Daoy (cell line): ENCODE data around the gene CNTN4. TPM values are rescaled to one million over a fixed set of nuclear protein-coding genes. Genes with fewer than 3 reads are reported as not detected.

Source experiments
- DNase-seq: peaks from one replicate; pipeline ENCODE4 v3.0.0-alpha.2; 2015; ENCODE audit warnings: low read depth
- total RNA-seq: library from RNA; depleted of rRNA; stranded (reverse); fragments of >200 nt; shearing (Covaris generic); gene quantifications from 2 replicates; pipeline ENCODE4 v1.2.3, GENCODE V29; 2014

The CNTN4 gene
- total RNA-seq, 1 experiment from 2014 or later = 0.06 TPM

DNA sequence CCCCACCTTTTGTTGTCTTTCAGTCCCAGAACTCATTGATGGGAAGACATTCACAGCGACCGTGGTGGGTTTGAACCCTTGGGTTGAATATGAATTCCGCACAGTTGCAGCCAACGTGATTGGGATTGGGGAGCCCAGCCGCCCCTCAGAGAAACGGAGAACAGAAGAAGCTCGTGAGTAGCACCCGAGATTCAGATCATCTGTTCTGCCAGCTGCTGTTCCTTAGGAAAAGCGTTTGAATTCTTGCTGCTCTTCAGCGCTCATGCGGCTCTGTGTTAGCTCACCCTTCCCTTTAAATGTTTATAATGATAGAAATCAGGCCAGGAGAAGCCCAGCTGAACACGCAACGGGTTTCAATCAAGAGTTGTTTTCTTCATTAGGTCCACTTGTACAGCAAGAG, 938.5 kb downstream of the CNTN4 start:
- no peak for DNase-seq

DNA sequence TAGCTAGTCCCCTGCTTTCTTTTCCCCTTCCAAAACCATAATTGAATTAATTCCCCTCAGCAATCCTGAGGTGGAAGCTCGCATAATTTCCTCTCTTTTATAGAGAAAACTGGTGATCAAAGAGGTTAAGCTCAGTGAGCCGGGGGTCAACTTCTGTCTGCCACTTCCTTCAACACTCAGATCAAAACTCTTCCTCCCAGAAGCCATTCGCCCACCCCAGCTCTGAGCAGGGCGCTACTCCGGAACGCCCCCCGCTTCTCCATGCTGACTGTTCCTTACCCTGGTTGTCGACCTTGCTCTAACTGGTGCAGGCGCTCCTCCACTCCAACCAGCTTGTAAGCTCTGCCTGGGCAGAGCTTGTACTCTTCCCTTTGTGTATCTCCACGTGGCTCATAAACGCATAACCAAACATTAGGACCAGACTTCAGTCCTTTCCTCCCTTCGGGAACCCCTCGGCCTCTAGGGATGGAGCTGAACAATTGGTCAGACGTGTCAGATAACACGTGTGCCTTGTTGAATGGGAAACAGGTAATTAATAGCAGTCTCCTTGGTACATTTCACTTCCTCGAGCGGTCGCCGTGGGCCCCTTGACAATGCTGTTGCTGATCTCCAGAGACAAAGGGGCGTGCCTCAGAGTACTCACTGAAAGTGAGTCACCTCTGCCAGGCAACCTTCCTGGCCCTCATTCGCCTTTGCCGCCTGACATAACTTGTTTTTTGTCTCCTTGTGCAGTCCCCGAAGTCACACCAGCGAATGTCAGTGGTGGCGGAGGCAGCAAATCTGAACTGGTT, 939.7 kb downstream of the CNTN4 start:
- peak; percentile 81 for DNase-seq

DNA sequence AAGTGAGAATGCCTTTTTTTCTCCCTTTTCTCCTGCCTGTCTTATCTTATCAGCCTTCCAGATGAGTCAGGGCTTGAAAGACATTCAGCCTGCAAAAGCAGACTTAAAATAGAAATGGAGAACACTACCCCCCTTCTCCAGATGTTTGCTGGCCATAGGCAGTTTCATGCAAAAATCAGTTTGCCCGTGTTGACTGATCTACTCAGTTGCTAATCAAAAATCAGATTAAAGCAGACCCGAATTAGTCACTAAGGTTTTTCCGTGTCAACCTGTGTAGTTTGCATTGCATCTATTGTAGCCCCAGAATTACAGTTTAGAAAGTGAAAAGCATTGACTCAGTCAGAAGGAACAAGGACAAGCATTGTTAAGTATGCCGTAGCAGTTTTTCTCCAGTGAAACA, 955.3 kb downstream of the CNTN4 start:
- DNase-seq = no peak

DNA sequence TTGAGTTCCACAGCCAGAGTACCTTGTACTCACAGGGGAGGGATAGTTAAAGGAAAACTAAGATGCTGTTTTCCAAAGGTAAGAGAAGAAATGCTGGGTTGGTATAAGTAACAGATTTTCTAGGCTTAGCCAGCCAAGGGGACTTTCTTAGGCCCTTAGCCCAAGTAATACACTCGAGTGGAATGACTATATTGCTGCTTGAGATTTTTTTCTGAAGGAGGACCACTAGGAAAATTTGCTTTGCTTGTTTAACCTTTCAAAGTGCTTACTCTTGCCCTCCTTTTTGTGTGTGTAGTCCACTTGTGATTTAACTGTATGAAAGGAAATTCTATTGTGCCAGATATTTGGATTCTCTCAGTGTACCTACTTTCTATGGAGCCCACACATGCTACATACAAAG, 961.0 kb downstream of the CNTN4 start:
- DNase-seq = no peak

DNA sequence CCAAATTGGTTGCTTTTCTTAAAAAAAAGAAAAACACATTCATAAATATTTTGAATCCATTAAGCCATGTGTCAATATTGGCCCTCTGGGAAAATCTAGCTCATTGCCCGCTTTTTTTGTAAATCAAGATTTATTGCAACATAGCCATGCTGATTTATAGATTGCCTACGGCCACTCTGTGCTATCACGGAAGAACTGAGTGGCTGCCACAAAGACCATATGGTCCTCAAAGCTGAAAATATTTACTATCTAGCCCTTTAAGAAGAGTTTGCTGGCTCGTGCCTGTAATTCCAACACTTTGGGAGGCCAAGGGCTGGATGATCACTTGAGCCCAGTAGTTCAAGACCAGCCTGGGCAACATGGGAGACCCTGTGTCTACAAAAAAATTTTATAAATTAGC, 965.6 kb downstream of the CNTN4 start:
- no peak for DNase-seq

DNA sequence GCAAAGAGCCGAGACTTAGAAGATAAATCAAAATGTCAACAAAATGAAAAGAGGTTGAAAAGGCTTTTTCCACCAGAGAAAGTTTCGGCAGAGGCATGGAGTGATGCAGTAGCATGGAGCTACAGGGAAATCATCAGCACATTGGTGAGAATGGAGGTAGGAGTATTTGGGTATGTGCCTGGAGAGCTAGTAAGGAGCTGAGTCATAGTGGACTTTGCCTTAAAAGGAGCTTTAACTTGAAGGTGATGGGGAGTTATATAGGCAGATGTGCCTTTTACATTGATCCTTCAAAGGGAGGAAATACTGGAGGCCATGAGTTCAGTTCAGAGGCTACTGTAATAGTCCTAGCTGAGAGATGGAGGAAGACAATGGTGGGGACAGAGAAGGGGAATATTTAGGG, 967.2 kb downstream of the CNTN4 start:
- DNase-seq = peak; percentile 42

DNA sequence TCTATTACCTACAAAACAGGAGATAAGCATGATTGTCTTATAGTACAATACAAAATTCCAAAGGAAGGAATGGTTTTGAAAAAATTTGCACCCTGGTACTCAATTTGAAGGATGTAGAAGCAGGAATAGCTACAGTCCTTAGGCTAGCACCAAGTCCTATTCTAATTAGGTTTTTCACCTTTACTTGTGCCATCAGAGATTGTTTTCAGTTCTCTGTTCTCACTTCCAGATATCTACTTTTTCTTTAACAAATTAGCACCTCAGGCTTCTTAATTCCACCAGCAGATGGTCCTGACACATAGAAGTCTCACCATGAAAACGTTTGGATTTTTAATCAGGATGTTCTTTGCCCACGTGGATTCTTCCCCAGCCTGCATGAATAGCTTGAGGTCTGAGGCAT, 967.7 kb downstream of the CNTN4 start:
- DNase-seq = no peak

DNA sequence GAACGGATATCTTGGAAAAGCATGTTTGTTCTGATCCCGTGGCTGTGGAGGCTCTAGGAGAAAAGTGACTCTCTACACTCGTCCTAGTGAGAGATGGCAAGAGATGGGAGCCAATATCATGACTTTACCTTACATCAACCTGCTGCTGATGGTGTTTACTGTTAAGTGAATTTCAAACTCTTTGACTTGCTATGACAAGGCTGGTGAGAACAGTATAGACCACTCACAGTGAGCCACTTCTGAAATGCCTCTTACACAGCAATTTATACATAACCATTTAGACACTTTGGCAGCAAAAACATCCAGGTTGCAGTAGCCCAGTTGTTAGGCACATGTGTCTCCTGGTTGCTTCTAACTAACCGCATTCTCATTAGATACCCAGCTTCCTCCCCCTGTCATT, 968.2 kb downstream of the CNTN4 start:
- DNase-seq = no peak

DNA sequence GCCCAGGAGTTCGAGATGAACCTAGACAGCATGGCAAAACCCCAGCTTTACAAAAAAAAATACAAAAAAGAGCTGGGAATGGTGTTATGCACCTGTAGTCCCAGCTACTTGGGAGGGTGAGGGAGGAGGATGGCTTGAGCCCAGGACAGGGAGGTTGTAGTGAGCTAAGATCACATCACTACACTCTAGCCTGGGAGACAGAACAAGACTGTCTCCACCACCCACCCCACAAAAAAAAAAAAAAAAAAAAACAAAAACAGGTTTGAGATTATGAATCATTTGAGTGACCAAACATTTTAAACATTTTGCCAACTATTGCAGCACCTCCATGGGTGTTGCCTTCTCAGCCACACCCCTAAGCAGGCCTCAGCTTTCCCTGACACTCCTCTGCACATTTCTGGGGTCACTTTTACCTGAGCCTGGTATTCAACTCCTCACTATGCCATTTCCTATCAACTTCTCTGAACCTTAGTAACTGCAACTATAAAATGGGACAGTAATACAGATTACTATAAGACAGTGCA, 969.8 kb downstream of the CNTN4 start:
- DNase-seq = no peak

DNA sequence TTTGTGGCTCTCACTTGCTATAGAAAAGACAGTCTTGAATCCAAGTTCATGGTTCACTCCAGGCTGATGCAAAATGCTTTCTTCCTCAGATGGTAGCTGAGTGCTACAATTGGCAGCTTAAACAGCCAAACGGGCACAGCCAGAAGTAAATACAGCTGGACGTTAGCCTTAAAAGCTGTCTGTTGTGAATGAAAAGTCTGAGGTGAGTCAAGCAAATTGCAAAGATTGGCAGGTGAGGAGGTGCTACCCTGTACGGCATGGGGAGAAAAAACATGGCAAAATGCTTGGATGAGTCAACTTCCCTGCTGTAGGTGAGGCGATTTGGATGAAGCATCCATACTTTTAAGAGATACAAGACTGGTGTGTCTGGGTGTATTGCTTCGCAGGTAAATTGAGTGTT, 971.1 kb downstream of the CNTN4 start:
- DNase-seq = no peak

DNA sequence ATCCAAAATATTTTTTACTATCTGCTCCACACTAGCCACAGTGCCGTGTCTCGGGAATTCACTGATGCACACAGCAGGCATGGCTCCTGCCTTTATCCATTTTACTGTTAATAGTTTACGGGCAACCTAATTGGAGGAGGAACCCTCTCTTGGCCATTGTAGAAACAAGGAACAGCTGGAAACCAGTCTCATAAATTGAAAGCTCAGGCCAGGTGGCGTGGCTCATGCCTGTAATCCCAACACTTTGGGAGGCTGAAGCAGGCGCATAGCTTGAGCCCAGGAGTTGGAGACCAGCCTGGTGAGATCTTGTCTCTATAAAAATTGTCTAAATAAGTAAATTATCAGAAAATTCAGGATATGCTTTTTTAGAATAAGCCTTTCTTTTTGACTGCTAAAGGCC, 972.5 kb downstream of the CNTN4 start:
- no peak for DNase-seq

DNA sequence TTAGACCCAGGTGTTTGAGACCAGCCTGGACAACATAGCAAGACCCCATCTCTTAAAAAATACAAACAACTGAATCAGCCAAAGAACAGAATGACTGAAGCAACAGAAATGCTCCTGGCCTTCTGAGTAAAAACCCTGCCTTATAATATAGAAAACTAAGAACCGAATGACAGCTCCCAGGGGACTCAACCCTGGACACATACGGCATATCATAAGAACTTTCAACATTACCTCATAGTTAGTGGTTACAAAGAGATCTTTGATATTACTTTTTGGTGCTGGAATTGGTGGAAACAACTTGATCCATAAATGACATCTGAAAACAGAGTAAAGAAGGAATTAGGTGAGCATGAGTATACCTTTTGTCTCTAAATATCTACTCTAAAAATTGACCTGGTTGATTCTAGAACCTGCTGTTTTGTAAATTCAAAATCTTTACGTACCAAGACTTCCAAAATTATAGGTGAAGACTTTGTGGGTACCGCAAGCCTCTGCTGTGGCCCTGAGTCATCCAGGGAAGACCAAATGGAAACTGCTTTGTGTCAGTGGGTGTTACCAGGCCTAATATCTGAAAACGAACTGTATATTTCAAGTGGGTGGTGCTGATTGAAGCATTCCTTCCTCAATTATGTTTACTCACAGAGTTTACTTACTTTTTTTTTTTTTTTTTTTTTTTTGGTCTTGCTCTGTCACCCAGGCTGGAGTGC, 976.0 kb downstream of the CNTN4 start:
- DNase-seq = no peak

DNA sequence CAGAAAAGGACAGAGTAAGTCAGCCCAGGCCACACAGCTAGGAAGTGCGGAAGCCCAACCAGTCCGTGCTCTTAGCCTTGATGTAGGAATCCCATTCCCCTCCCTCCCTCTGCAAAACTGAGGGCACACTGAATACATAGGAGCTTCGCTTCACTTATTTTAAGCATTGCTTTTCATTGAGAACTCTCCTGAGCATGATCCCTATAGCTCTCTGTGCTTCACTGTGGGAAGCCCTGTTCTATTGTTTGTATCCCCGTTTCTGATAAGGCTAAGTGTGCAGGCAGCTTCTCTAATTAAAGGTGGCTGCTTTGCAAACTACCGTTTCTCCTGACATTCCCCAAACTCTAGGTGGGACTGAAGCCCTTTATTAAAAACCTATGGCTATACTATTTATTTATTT, 981.6 kb downstream of the CNTN4 start:
- no peak for DNase-seq

DNA sequence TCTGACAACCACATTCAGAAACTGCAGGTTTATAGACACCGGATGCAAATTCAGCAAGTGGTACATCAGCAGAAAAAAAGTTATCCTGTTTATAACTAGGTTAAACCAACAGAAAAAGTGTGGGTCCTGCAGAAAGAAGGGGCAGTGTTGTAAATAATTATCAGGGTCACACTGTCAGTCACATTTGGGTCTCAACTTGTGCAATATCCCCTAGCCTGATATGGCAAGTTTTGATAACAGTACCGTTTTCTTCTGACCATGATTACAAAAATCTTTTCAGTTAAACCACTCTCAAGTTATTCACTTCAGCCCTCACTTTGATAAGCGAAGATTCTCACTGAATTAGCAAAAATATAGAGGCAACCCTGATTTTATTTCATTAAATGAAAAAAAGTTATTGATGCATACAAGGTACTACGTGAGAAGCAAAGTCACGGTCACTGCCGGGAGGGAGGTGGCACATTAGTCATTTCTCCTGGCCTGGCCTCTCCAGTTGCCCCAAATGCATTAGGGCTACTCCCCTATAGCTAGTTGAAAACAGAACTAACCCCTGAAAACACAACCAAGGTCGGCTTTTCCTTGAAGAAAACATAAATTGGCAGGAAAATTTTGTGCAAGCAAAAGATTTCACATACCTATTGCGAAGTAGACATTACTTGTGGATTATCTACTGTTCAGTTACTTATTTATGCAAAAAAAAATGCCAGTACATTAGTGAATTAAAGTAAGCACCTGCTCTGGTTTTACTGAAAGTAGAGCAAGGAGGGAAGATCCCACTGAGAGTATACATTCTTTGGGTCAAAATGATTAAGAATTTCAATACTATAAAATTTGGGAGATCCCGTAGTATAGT, 982.9 kb downstream of the CNTN4 start:
- DNase-seq = no peak

DNA sequence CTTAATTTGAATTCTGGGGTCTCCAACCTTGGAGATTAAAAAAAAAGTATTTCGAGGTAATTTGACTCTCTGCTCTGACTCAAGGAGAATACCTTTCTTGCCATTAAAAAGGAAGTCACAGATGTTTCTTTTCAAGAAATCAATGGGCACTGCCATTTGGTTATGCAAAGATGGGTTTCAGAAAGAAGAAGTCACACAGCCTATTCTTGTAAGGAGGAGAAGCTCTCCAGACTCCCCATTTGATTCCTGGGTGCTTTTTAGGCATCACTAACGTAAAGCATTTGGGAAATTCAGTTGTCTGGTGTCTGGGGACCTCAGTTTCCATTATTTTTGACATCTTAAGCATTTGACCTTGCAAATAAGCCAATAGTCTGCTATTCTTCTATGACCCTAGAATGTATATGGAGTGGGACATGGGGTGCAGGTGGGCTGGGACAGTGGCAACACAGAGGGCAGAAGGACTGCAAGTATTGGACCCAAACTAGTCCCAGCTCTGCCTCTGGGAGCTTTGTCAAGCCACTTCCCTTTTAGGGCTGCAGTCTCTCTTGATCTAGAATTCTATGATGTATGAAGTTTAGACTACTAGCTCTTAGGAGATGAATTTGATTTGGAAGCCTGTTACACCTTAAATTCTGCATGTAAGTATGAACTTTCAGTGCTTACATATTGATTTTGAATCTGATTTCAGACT, 983.7 kb downstream of the CNTN4 start:
- DNase-seq = no peak

DNA sequence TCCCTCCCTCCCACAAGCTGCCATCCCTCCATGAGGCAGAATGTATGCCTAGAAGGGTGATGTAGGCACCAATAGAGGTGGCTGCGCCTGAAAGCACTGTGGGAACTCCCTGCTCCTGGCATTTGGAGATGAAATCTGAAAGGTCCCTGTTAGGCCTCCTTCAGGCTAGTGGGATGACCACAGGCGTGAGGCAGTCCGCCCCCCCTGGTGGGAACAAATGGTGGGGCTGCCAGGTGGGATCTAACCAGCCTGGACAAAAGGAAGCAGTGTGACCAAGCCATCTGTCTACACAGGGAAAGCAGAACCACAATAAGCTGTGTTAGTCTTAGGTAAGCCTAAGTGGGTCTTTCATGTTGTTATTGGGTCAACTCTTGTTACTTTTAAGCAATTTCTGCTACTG, 986.2 kb downstream of the CNTN4 start:
- no peak for DNase-seq

DNA sequence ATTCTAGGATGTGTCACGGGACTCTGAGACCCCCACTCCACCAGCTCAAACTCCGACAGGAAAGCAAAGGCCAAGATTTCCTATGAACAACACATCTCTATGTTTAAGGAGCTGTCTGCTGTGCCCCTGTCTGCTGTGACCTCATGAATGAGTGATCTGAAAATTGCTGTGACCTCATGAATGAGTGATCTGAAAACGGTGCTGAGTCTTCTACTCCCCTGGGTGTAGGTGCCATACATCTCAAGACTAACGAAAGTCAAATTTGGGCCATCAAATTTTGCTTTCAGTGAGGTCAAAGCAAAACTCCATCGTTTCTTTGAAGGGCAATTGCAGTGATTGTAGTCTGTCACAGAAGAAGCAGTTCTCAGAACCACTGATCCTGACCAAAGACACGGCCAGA, 987.1 kb downstream of the CNTN4 start:
- no peak for DNase-seq

DNA sequence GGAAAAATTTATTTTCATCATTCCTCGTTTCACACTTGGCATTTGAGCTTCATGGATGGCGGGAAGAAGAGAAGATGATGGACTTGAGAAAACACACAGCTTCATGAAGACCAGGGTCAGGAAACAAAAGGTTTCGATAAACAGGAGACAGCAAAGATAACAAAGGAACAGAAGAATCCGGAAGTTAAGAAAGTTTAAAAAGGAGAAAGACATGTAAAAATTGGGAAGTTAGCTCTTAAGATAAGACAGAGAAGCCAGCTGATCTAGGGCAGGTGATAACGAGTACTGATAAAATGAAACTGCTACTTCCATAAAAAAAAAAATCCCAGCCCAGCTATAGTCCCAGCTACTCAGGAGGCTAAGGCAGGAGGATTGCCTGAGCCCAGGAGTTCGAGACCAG, 987.6 kb downstream of the CNTN4 start:
- no peak for DNase-seq

DNA sequence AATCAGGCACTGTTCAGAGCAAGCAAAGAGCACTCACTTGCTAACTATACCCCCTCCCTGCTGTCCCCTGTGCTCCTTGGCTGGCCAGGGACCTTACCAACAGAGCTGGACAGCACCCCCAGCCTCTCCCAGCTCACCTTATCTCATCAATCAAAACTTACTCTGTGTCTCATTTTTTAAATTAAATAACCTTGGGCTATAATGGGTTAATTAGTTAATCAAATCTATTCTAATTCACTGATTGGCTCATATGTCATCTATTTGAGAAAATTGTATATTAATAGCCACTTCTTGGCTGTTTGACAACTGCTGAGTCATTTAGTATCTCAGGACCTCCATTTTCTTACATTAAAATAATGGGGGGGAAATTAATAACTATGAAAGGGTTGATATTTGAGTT, 988.6 kb downstream of the CNTN4 start:
- DNase-seq = no peak

DNA sequence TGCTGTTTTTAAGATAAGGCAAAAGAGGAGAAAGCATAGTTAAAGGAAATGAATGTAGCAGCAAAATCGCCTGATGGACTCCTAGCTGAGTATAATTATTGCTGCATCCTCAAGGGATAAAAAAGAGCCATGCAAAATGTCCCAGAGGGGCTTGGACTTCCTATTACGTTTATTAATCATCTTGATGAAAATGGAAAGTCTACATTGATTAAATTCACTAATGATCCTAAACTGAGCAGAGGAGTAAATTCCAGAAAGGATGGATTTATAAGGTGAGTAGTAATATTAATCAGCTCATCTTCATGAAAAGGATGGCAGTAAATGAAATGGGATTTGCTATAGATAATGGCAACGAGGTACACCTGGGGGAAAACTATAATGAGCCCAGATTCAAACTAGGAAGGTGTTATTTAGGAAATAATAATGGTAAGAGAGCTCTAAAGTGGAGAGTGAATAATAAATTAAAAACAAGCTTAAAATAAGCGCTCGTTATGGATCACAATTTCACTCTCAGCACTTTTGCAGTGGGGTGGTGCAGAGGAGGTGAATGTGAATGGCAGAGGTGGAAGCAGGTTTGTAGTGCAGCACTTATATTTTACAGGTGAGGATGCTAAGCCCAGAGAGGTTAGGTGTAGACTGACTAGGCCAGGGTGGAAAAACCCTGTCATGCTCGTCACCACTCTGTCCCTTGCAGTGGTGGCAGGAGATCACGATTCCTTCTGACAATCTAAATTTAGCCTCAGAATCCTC, 989.2 kb downstream of the CNTN4 start:
- no peak for DNase-seq

DNA sequence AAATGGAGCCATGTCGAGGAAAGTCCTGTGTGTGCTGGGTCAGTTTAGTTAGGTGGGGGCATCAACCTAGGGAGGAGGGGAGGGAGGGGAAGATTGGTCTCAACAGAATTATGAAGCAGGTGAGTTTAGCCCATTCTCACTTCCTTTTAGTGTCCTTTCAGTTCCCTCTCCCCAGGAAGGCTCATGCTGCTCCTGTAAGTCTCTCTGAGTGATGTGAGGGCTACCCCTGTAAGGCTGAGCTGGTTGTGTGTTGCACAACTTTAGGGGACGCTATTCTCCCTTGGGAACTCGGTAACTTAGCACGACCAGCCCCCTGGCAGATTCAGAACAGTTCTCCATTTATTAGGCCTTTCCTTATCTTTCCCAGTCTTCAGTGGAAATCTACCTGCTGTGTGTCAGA, 990.4 kb downstream of the CNTN4 start:
- DNase-seq = no peak
